ENCODE results near the gene HBS1L.
"Not testable (repeated sequence)": the region's sequence is repeated elsewhere in the genome, so short reads cannot be mapped to it uniquely, and the experiment has no call there.

HBS1L gene

GRCh38 chr6:135073756-135074393 is 19.3 kb upstream of the HBS1L start:
- no peak for DNase-seq

GRCh38 chr6:135073217-135073616 is 18.6 kb upstream of the HBS1L start:
- DNase-seq = no peak

GRCh38 chr6:135072753-135073152 is 18.1 kb upstream of the HBS1L start:
- no peak for DNase-seq

GRCh38 chr6:135071541-135071940 is 16.9 kb upstream of the HBS1L start:
- DNase-seq = no peak

GRCh38 chr6:135067911-135068310 is 13.3 kb upstream of the HBS1L start:
- no peak for DNase-seq

- DNase-seq = no peak
Observed at GRCh38 chr6:135066806-135067205, 12.2 kb upstream of the HBS1L start.

GRCh38 chr6:135066397-135066796 is 11.8 kb upstream of the HBS1L start:
- DNase-seq = no peak

GRCh38 chr6:135064586-135064985 is 10.0 kb upstream of the HBS1L start:
- DNase-seq = no peak

GRCh38 chr6:135063926-135064325 is 9.3 kb upstream of the HBS1L start:
- no peak for DNase-seq

- DNase-seq = no peak
Observed at GRCh38 chr6:135062735-135063134, 8.1 kb upstream of the HBS1L start.

- no peak for DNase-seq
Observed at GRCh38 chr6:135060076-135060475, 5.5 kb upstream of the HBS1L start.

GRCh38 chr6:135058299-135058698 is 3.7 kb upstream of the HBS1L start:
- not testable (repeated sequence) for DNase-seq

- no peak for DNase-seq
Observed at GRCh38 chr6:135056632-135057031, 2.0 kb upstream of the HBS1L start.

GRCh38 chr6:135054226-135054568 is 425 bp downstream of the HBS1L start:
- DNase-seq = no peak

GRCh38 chr6:135053406-135053805 is 1.2 kb downstream of the HBS1L start:
- DNase-seq = no peak

- no peak for DNase-seq
Observed at GRCh38 chr6:135052939-135053338, 1.7 kb downstream of the HBS1L start.

GRCh38 chr6:135048915-135049314 is 5.7 kb downstream of the HBS1L start:
- DNase-seq = no peak

- no peak for DNase-seq
Observed at GRCh38 chr6:135047336-135047735, 7.3 kb downstream of the HBS1L start.

GRCh38 chr6:135046912-135047311 is 7.7 kb downstream of the HBS1L start:
- no peak for DNase-seq

- DNase-seq = no peak
Observed at GRCh38 chr6:135044639-135045038, 10.0 kb downstream of the HBS1L start.

GRCh38 chr6:135043846-135044245 is 10.8 kb downstream of the HBS1L start:
- DNase-seq = no peak

GRCh38 chr6:135043364-135043763 is 11.3 kb downstream of the HBS1L start:
- DNase-seq = no peak

GRCh38 chr6:135038335-135038734 is 16.3 kb downstream of the HBS1L start:
- DNase-seq = no peak

GRCh38 chr6:135037541-135037940 is 17.1 kb downstream of the HBS1L start:
- DNase-seq = no peak

GRCh38 chr6:135036731-135037420 is 17.7 kb downstream of the HBS1L start:
- no peak for DNase-seq

All from activated CD4-positive, alpha-beta T cell treated with anti-CD3 and anti-CD28 coated beads, Interleukin-2, amount 50 U/mL, for 1 hour (primary cell).